GM18502 (cell line): ENCODE data around the gene OCIAD1.
"Not testable (repeated sequence)": the region's sequence is repeated elsewhere in the genome, so short reads cannot be mapped to it uniquely, and the experiment has no call there.

Experiments
- ATAC-seq: cut with Tn5 transposase; IDR thresholded peaks from one replicate; pipeline ENCODE4 v1.9.1; 2021; ENCODE audit warnings: mild to moderate bottlenecking; ENCODE audit not compliant: unreplicated experiment, poor library complexity

The OCIAD1 gene, protein sequence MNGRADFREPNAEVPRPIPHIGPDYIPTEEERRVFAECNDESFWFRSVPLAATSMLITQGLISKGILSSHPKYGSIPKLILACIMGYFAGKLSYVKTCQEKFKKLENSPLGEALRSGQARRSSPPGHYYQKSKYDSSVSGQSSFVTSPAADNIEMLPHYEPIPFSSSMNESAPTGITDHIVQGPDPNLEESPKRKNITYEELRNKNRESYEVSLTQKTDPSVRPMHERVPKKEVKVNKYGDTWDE

GRCh38 chr4:48830706-48831531, at the start of gene OCIAD1:
Gene OCIAD1, plus strand, starts transcription at chr4:48831088. Its CDS starts 1,537 bp downstream, at chr4:48832625.
- ATAC-seq: peak; percentile 99

DNA sequence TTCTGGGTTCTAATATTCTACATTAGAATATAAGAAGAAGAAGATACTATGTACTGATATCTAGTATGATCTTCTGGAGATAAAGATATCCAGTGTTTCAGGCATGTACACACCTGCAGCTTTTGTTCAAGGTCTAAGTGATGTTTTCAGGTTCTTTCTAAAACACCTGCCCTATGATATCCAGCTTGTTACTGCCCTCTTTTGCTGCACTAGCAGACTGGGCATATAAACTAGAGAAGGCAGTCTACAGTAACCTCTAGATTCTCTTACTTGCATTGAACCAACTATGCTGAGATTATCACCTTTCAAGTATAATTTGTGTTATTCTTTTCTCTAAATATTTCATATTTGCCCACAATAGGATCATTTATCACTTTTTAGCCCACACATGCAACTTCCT, 48.9 kb upstream of the OCIAD1 start:
- no peak for ATAC-seq

DNA sequence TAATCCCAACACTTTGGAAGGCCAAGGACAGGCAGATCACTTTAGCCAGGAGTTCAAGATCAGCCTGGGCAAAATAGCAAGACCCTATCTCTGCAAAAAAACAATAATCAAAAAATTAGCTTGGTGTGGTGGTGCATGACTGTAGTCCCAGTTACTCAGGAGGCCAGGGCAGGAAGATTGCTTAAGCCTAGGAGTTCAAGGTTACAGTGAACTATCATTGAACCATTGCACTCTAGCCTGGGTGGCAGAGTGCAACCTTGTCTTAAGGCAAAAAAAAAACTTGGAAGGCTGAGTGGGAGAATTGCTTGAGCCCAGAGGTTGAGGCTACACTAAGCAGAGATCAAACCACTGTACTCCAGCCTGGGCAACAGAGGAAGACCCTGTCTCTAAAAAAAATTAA, 45.6 kb upstream of the OCIAD1 start:
- no peak for ATAC-seq

DNA sequence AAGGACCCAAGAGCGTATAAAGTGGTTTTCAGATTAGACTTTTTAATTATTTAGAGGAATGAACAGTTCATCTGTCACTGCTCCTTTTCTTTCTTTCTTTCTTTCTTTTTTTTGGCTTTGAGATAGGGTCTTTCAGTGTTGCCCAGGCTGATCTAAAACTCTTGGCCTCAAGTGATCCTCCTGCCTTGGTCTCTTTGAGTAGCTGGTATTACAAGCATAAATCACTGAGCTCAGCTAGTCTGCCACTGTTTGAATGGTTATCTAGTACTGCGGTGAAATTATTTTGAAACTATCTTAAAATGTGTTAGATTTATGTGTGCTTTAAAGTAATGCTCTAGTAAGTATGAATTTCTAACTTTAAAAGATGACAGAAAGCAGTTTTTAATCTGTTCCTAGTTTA, 44.3 kb upstream of the OCIAD1 start:
- no peak for ATAC-seq

GRCh38 chr4:48787056-48787455, 43.8 kb upstream of the OCIAD1 start:
- ATAC-seq: no peak

DNA sequence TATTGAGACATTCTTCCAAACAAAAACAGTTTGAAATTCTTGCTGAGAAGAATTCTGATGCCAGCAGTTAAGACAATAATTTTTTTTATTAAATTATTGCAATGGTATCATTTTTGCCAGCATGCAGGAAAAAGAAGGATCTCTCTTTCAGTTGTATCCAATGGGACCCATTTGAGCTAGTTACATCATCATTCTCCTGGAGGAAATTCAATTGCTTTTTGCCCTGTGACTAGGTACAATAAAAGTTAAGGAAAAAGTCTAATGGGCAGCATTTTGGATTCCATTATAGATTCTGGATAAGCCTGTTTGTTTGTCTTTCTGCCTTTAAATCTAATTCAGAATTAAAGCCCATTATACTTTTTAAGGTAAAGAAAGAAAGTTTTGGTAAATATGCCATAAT, 40.3 kb upstream of the OCIAD1 start:
- no peak for ATAC-seq

DNA sequence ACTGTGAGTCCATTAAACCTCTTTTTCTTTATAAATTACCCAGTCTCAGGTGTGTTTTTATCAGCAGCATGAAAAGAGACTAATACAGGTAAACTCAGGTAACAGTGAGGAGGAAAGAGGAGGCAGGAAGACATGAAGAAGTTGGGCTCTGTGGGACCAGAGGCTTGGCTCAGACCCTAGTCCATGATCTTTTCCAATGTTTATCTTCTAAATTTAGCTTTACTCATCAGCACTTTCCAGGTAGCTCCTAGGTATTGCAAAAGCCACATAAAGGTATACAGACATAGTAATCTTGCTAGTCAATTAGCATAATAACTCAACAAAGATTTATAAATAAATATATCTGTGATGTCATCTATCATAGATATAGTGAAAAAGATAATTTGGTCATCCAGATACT, 39.6 kb upstream of the OCIAD1 start:
- no peak for ATAC-seq

- no peak for ATAC-seq
Observed at GRCh38 chr4:48792348-48793006, 38.4 kb upstream of the OCIAD1 start.

GRCh38 chr4:48795108-48795507, 35.8 kb upstream of the OCIAD1 start:
- ATAC-seq: no peak

GRCh38 chr4:48796191-48796926, 34.5 kb upstream of the OCIAD1 start:
- ATAC-seq: no peak

DNA sequence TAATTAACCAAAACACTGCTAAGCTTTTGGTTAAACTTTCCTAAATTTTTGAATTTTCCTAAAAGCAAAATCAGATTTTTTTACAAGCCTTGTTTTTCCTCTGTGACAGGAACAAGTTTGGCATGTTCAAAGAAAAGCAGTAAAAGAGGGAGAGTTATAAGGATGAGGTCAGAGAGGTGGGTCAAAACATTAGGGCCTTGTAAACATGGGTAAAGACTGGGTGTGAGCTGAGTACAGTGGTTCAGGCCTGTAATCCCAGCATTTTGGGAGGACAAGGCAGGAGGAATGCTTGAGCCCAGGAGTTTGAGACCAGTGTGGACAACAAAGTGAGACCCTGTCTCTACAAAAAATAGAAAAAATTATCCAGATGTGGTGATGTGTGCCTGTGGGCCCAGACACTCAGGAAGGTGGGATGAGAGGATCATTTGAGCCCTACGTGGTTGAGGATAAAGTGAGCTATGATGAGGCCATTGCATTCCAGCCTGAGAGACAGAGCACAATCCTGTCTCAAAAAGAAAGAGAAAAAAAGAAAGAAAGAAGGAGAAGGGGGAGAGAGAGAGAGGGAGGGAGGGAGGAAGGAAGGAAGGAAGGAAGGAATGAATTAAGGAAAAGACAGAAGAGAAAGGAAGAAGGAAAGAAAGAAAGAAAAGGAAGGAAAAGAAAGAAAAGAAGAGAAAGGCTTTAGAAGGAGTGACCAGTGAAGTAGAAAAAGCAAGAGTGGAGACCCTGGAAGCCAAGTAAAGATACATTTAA, 33.8 kb upstream of the OCIAD1 start:
- no peak for ATAC-seq

GRCh38 chr4:48798117-48798516, 32.8 kb upstream of the OCIAD1 start:
- no peak for ATAC-seq

- ATAC-seq: peak; percentile 55
Observed at GRCh38 chr4:48799157-48799556, 31.7 kb upstream of the OCIAD1 start.

DNA sequence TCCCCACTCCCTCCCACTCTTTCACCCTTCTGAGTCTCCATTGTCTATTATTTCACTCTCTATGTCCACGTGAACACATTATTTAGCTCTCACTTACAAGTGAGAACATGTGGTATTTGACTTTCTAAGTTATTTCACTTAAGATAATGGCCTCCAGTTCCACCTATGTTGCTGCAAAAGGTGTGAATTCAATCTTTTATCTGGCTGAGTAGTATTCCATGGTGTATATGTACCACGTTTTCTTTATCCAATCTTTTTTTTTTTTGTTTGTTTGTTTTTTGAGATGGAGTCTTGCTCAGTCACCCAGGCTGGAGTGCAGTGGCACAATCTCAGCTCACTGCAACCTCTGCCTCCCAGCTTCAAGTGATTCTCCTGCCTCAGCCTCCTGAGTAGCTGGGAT, 30.7 kb upstream of the OCIAD1 start:
- not testable (repeated sequence) for ATAC-seq

GRCh38 chr4:48801016-48801715, 29.7 kb upstream of the OCIAD1 start:
- ATAC-seq: no peak

DNA sequence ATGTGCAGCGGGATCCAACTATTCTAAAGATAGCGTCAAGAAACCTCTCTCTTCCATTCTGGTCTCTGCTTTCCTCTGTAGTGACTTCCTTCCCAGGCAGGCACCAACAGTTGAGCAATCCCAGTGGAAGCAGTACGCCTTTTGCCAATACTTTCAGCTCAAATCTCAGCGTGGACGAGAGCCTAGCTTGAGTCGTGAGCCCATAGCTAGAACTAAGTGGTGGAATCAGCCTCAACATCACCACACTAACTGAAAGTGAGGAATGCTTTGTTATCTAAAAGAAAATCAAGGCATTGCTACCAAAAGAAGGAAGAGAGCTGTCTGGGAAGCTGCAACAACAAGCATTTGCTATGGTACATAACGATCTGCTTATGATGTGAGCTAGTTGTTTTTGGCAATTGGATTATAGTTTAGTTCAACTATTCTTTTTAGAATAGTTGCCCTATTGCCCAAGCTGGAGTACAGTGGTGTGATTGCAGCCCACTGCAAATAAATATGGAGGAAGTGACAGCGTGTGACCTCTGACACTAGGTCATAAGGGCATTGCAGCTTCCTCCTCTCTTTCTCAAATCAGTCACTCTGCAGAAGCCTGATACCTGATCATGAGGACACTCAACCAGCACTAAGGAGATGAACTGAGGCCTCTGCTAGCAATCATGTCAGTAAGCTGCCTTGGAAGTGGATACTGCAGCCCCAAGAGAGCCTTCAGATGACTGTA, 26.1 kb upstream of the OCIAD1 start:
- ATAC-seq: no peak

DNA sequence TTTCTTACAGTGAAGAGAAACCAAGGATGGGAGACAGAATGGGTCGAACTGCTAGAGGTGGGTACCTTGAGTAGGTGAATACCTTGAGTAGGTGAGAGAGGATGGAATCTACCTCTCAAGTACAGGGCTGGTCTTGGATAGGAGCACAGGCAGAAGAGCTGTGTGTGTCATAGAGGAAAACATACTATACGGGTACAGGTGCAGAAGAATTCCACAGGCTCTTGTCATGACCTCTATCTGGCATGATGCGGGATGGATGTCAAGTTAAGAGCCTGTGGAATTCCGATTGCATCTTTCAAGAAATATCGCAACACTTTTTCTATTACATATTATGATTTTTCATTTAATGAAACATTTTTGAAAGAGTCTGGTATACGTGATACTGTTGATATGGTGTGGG, 18.0 kb upstream of the OCIAD1 start:
- no peak for ATAC-seq

GRCh38 chr4:48813964-48814363, 16.9 kb upstream of the OCIAD1 start:
- ATAC-seq: peak; percentile 72

- ATAC-seq: peak; percentile 51
Observed at GRCh38 chr4:48815483-48815882, 15.4 kb upstream of the OCIAD1 start.
